ENCODE data around the gene PPP1R13B.

Gene PPP1R13B

DNA sequence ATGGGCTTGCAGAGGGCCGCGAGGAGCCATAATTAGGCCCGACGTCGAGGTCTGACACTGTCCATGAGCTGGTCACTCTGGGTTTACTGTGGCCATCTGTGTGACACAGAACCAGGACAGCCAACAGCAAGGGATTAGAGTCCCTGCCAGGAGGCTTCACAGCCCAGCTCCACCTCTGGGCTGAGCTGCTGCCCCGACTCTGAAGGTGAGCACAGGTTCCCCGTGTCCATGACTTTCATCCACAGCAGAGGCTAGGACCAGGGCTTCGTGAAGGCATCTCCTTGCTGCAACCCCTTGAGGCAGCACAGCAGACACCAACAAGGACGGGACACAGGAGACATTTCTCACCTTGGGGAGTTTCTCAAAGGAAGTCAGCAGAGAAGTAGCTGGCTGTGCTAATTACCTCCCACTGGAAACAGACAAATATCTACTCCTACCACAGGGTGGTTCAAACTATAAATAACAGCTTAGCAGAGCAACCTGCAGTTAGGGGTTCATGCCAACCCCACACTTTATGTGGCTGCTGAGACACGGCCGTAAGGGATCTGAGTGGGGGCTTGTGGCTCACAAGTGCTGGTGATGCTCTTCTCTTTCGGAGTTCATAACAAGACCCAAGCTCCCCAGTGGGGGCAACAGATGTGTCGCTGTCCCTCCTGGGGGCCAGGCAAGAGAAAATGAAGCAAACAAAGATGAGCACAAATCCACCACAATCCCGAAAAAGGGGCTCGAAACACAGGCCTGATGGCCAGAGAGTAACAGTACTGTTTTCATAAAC is 102.6 kb downstream of the PPP1R13B start:
- no peak for DNase-seq (ENCODE audit: low read depth)
- H3K4me3 ChIP-seq (ENCODE audit: low read depth, low read length), result no peak overlapping the region
- TF ChIP-seq, protein P1, sequence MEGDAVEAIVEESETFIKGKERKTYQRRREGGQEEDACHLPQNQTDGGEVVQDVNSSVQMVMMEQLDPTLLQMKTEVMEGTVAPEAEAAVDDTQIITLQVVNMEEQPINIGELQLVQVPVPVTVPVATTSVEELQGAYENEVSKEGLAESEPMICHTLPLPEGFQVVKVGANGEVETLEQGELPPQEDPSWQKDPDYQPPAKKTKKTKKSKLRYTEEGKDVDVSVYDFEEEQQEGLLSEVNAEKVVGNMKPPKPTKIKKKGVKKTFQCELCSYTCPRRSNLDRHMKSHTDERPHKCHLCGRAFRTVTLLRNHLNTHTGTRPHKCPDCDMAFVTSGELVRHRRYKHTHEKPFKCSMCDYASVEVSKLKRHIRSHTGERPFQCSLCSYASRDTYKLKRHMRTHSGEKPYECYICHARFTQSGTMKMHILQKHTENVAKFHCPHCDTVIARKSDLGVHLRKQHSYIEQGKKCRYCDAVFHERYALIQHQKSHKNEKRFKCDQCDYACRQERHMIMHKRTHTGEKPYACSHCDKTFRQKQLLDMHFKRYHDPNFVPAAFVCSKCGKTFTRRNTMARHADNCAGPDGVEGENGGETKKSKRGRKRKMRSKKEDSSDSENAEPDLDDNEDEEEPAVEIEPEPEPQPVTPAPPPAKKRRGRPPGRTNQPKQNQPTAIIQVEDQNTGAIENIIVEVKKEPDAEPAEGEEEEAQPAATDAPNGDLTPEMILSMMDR (IDR thresholded peaks at IDR 0.05; ENCODE audit: low read depth, low read length), result no peak
- TF ChIP-seq MYC (IDR thresholded peaks at IDR 0.05; ENCODE audit: low read depth, low read length) (no peak), POLR2A (IDR thresholded peaks at IDR 0.05; ENCODE audit: extremely low read depth, insufficient read length) (no peak)
- TF ChIP-seq, protein P2, sequence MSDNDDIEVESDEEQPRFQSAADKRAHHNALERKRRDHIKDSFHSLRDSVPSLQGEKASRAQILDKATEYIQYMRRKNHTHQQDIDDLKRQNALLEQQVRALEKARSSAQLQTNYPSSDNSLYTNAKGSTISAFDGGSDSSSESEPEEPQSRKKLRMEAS (IDR thresholded peaks at IDR 0.05; ENCODE audit: low read depth, low read length), result no peak

DNA sequence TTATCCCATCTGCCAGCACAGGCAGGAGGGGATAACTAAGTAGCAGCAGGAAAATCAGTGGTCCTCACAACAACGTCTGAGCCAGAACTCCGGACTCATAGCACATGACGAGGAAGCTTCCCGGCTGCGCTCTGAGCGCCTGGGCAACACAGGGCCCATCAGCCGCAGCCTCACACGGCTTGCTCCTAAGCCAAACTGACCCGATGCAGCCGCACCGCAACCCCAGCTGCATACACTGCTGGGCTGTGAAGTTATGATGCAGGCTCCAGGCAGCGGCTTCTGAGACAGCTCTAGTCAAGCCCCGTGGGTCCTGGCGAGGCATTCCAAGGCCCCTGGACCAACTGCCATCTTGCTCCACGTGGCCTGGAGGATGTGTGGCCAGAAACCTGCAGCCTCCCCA is 103.7 kb downstream of the PPP1R13B start:
- H3K4me3 ChIP-seq (ENCODE audit: low read depth, low read length), result no peak overlapping the region
- TF ChIP-seq, protein P2 (IDR thresholded peaks at IDR 0.05; ENCODE audit: low read depth, low read length), result no peak
- no peak for TF ChIP-seq MYC (IDR thresholded peaks at IDR 0.05; ENCODE audit: low read depth, low read length)
- TF ChIP-seq POLR2A (IDR thresholded peaks at IDR 0.05; ENCODE audit: extremely low read depth, insufficient read length), result no peak
- TF ChIP-seq, protein P1 (IDR thresholded peaks at IDR 0.05; ENCODE audit: low read depth, low read length), result no peak
- no peak for DNase-seq (ENCODE audit: low read depth)

DNA sequence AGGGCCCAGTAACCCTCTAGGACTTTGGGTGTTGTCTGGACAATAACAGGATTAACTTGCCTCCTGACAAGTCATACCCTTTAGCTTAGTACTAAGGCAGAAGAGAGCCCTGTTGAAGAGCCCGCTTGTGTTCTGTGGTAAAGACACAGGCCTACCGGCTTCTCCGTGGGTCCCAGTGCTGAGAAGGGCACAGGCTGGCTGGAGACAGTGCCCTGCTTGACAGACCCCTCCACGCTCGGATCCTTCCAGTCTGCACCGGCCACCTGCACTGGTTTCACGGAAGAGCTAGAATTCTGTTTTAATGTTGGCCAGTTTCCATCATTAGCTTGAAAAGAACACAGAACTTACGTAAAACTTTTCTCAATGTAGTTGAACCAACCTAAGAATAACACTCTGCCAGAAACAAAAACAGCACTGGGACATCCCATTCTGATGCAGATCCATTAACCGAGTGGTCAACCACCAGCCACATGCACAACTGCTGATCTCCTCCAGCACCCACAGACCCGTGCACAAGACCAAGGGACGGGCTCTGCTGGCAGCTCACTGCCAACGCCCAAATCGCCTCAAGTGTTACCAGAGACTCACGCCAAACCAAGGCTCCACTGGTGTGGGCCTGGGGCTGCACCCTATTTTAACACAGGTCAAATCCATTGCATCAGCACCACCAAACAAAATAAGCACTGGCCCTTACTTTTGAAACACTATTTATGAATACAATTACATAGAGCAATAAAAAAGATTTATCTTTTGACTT is 104.7 kb downstream of the PPP1R13B start:
- no peak for TF ChIP-seq POLR2A (IDR thresholded peaks at IDR 0.05; ENCODE audit: extremely low read depth, insufficient read length)
- TF ChIP-seq, protein P1 (IDR thresholded peaks at IDR 0.05; ENCODE audit: low read depth, low read length), result no peak
- TF ChIP-seq, protein P2 (IDR thresholded peaks at IDR 0.05; ENCODE audit: low read depth, low read length), result no peak
- no peak overlapping the region for H3K4me3 ChIP-seq (ENCODE audit: low read depth, low read length)
- no peak for DNase-seq (ENCODE audit: low read depth)

DNA sequence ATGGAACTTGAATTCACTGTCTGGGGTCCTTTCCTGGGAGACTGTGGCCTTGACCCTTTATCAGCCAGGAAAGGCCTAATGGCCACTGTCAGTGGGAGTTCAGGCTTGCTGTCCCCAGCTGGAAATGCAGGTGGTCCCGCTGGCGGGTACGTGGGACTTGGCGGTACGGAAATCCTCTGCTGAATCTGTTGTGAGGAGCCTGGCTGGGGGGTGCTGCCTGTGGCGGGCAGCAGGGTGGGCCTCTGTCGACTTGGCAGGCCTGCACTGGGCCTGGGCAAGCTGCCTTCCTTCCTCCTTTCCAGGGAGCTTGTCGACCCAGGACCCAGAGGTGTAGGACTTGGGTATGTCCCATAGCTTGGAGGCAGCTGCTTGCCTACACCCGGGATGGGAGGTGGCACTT is 105.5 kb downstream of the PPP1R13B start:
- no peak for DNase-seq (ENCODE audit: low read depth)
- TF ChIP-seq MYC (IDR thresholded peaks at IDR 0.05; ENCODE audit: low read depth, low read length) (no peak), POLR2A (IDR thresholded peaks at IDR 0.05; ENCODE audit: extremely low read depth, insufficient read length) (no peak)
- TF ChIP-seq, protein P1 (IDR thresholded peaks at IDR 0.05; ENCODE audit: low read depth, low read length), result no peak
- TF ChIP-seq, protein P2 (IDR thresholded peaks at IDR 0.05; ENCODE audit: low read depth, low read length), result no peak
- no peak overlapping the region for H3K4me3 ChIP-seq (ENCODE audit: low read depth, low read length)

DNA sequence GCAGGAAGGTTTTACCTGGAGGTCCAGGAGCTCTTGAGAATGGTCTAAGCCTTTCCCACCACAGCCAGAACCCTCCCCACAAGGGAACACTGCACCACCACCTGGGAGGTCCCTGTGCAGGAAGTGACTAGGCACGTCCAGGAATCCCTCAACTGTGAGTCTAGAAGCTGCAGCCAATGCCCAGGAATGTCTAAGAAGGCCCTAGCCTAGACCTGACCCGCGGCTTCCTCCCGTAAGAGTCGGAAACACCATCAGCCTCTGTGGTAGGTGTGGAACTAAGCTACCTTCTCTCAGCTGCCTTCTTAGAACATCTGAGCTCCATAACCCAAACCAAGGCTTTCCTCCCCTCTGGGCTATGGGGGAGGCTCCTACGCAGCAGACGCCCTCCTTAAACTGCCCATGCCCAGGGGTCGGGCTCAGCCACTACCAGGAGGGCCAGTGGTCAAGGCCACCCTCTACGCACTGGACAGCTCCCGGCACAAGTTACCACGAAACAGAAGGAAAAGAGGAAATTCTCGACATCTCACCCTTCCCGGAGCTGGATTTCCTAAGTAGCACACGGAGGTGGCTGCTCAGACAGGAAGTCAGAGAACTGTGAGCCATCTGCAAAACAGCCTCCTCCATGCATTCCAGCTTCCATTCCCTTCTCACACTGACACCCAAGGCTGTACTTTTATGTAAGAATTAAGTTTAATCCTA is 106.2 kb downstream of the PPP1R13B start:
- TF ChIP-seq POLR2A (IDR thresholded peaks at IDR 0.05; ENCODE audit: extremely low read depth, insufficient read length) (no peak), MYC (IDR thresholded peaks at IDR 0.05; ENCODE audit: low read depth, low read length) (no peak)
- TF ChIP-seq, protein P1 (IDR thresholded peaks at IDR 0.05; ENCODE audit: low read depth, low read length), result no peak
- TF ChIP-seq, protein P2 (IDR thresholded peaks at IDR 0.05; ENCODE audit: low read depth, low read length), result no peak
- DNase-seq (ENCODE audit: low read depth), result peak; percentile 18

More for the DNA sequence above, 106.2 kb downstream of the PPP1R13B start:
- no peak overlapping the region for H3K4me3 ChIP-seq (ENCODE audit: low read depth, low read length)

Data from NB4 (cell line).